HCT116 (cell line): Measurements from ENCODE around the gene LIX1. TPM values are rescaled to one million over a fixed set of nuclear protein-coding genes. Genes with fewer than 3 reads are reported as not detected.

Experiments used
- ATAC-seq: fragments of 200-7000 bp; cut with Tn5 transposase; 2 replicates; pipeline ENCODE4 v1.9.1; 2020; ENCODE audit warnings: mild to moderate bottlenecking, moderate library complexity
- BruUV-seq: library from RNA; stranded (reverse); fragments of 400-500 nt; replicated peaks from 2 replicates; lab custom pipeline; 2021; lab: Mats Ljungman, UMichigan
- CTCF ChIA-PET: fragments of 300-600 bp; sonication (Branson Sonifier 250); formaldehyde crosslinking; loops from one replicate; lab custom pipeline; 2021; ENCODE audit warnings: antibody characterized with exemption; lab: Charles Lee
- POLR2A ChIA-PET: fragments of 300-600, 350-600 bp; sonication (Branson Sonifier 250); formaldehyde crosslinking; loops from one replicate; lab custom pipeline; 2021; ENCODE audit warnings: antibody characterized with exemption; lab: Charles Lee
- RAD21 ChIA-PET, 2 experiments: fragments of 300-600 bp; sonication (Branson Sonifier 250); formaldehyde crosslinking; loops; one replicate each; lab custom pipeline; 2023; ENCODE audit warnings: low total read pairs in 2 of 2; ENCODE audit not compliant: uncharacterized antibody in 2 of 2, unreplicated experiment in 2 of 2, low non-redundant PET in 1 of 2; lab: Charles Lee
- DNase-seq: peaks from one replicate; pipeline ENCODE4 v3.0.0-alpha.2; 2010; ENCODE audit warnings: low read depth, low spot score
- H2AFZ ChIP-seq: fragments of 200-600 bp; shearing (Covaris generic), sonication (generic); 2 replicates; pipeline ENCODE4 v1.6.1; 2017; ENCODE audit warnings: low read depth, mixed run types, mixed read lengths, antibody characterized with exemption, low read length; ENCODE audit not compliant: poor library complexity, severe bottlenecking
- H3K27ac ChIP-seq: 2 replicates; pipeline ENCODE4 v1.5.1; 2012; ENCODE audit warnings: low read depth, low read length
- H3K27me3 ChIP-seq: fragments of 200-600 bp; sonication (generic); 2 replicates; pipeline ENCODE4 v1.6.1; 2016; ENCODE audit warnings: mixed run types, low read length, mixed read lengths; ENCODE audit not compliant: insufficient read depth
- H3K36me3 ChIP-seq, 2 experiments: fragments of 200-500 bp in 1 of 2; fragments of 200-600 bp in 1 of 2; sonication (Bioruptor generic) in 1 of 2; sonication (generic) in 1 of 2; 2 replicates each; pipeline versions ENCODE4 v1.5.1 to v1.6.1; 2014 to 2016; ENCODE audit warnings: low read length in 2 of 2, inconsistent platforms in 1 of 2, mixed read lengths in 1 of 2, mixed run types in 1 of 2; ENCODE audit not compliant: insufficient read depth in 2 of 2, control insufficient read depth in 1 of 2
- H3K4me1 ChIP-seq, 2 experiments: fragments of 200-600 bp in 1 of 2; sonication (generic) in 1 of 2; 2 replicates each; pipeline versions ENCODE4 v1.5.1 to v1.6.1; 2012 to 2017; ENCODE audit warnings: low read length in 2 of 2, inconsistent platforms in 1 of 2, mild to moderate bottlenecking in 1 of 2, mixed read lengths in 1 of 2, mixed run types in 1 of 2, moderate library complexity in 1 of 2; ENCODE audit not compliant: insufficient read depth in 2 of 2, control insufficient read depth in 1 of 2
- H3K4me2 ChIP-seq: fragments of 200-600 bp; sonication (generic); 2 replicates; pipeline ENCODE4 v1.6.1; 2017; ENCODE audit warnings: mixed run types, low read length, mixed read lengths
- H3K4me3 ChIP-seq, 2 experiments: fragments of 200-600 bp in 1 of 2; sonication (generic) in 1 of 2; replicated peaks in 1 of 2; 2 replicates each; pipeline ENCODE4 v1.5.1; 2011 to 2016; ENCODE audit warnings: low read length in 2 of 2, control low read depth in 1 of 2, low read depth in 1 of 2, mild to moderate bottlenecking in 1 of 2, mixed read lengths in 1 of 2, mixed run types in 1 of 2
- H3K79me2 ChIP-seq: fragments of 200-600 bp; sonication (generic); 2 replicates; pipeline ENCODE4 v1.6.1; 2017; ENCODE audit warnings: mild to moderate bottlenecking, mixed run types, low read length, moderate library complexity, mixed read lengths; ENCODE audit not compliant: insufficient read depth
- H3K9ac ChIP-seq: fragments of 200-600 bp; sonication (generic); 2 replicates; pipeline ENCODE4 v1.6.1; 2016; ENCODE audit warnings: low read length, mixed read lengths
- H3K9me2 ChIP-seq: fragments of 200-600 bp; sonication (generic), shearing (Covaris generic); 2 replicates; pipeline ENCODE4 v1.6.1; 2017; ENCODE audit warnings: mixed run types, mild to moderate bottlenecking, moderate library complexity; ENCODE audit not compliant: insufficient read depth
- H3K9me3 ChIP-seq, 2 experiments: fragments of 200-500 bp in 1 of 2; fragments of 200-600 bp in 1 of 2; sonication (Bioruptor generic) in 1 of 2; sonication (generic) in 1 of 2; 2 replicates each; pipeline ENCODE4 v1.6.1; 2014 to 2017; ENCODE audit warnings: low read length in 2 of 2, mixed read lengths in 2 of 2, inconsistent platforms in 1 of 2, low read depth in 1 of 2, mild to moderate bottlenecking in 1 of 2, mixed run types in 1 of 2, moderate library complexity in 1 of 2; ENCODE audit not compliant: control insufficient read depth in 1 of 2, insufficient read depth in 1 of 2
- H4K20me1 ChIP-seq: fragments of 200-600 bp; sonication (generic), shearing (Covaris generic); 2 replicates; pipeline ENCODE4 v1.6.1; 2017; ENCODE audit warnings: mixed run types, mild to moderate bottlenecking, moderate library complexity; ENCODE audit not compliant: insufficient read depth
- CBX3 ChIP-seq: IDR thresholded peaks from 2 replicates; pipeline ENCODE4 v1.6.1; 2012; ENCODE audit warnings: low read depth
- CEBPB ChIP-seq: IDR thresholded peaks from 2 replicates; pipeline ENCODE4 v1.6.1; 2012; ENCODE audit warnings: low read depth
- EZH2phosphoT487 ChIP-seq: fragments of 200-600 bp; IDR thresholded peaks from 2 replicates; pipeline ENCODE4 v1.6.1; 2018; ENCODE audit warnings: antibody characterized with exemption, borderline replicate concordance
- JUND ChIP-seq: IDR thresholded peaks from 2 replicates; pipeline ENCODE4 v1.6.1; 2012
- POLR2AphosphoS5 ChIP-seq: IDR thresholded peaks from 2 replicates; pipeline ENCODE4 v1.6.1; 2011; ENCODE audit warnings: mild to moderate bottlenecking, low read depth, low read length, moderate library complexity
- RAD21 ChIP-seq: IDR thresholded peaks from 2 replicates; pipeline ENCODE4 v1.6.1; 2012; ENCODE audit warnings: low read depth, mild to moderate bottlenecking
- SIN3A ChIP-seq: IDR thresholded peaks from 2 replicates; pipeline ENCODE4 v1.6.1; 2012; ENCODE audit warnings: low read depth
- SP1 ChIP-seq: IDR thresholded peaks from 2 replicates; pipeline ENCODE4 v1.6.1; 2012; ENCODE audit warnings: low read depth
- TCF7L2 ChIP-seq: IDR thresholded peaks from 2 replicates; pipeline ENCODE4 v1.7.0; 2011; ENCODE audit warnings: borderline replicate concordance, inconsistent platforms; ENCODE audit not compliant: insufficient read depth, insufficient read length; ENCODE audit errors: extremely low read depth
- YY1 ChIP-seq: IDR thresholded peaks from 2 replicates; pipeline ENCODE4 v1.6.1; 2011; ENCODE audit warnings: low read length, low read depth, moderate library complexity, mild to moderate bottlenecking; ENCODE audit not compliant: insufficient replicate concordance; ENCODE audit errors: extremely low read depth
- ZNF274 ChIP-seq: fragments of 200-500 bp; sonication (Bioruptor generic); IDR thresholded peaks from 2 replicates; pipeline ENCODE4 v1.6.1; 2014; ENCODE audit warnings: mild to moderate bottlenecking, low read depth, low read length, inconsistent platforms
- intact Hi-C: fragments of 100-400 bp; cut with micrococcal nuclease; formaldehyde crosslinking; loops from 2 replicates; pipeline ENCODE4 v1.10.0; 2022
- total RNA-seq: library from RNA; stranded (reverse); gene quantifications from one replicate; pipeline ENCODE4 v1.2.1, GENCODE V29; 2021; ENCODE audit not compliant: unreplicated experiment
- TF ChIP-seq, protein P1 (sequence below), 3 experiments: fragments of 200-600 bp in 1 of 3; sonication (generic) in 1 of 3; IDR thresholded peaks in 2 of 3; conservative IDR thresholded peaks in 1 of 3; 2 replicates each; pipeline ENCODE4 v1.5.1; 2012 to 2017; ENCODE audit warnings: low read depth in 2 of 3, low read length in 2 of 3, antibody characterized with exemption in 1 of 3, borderline replicate concordance in 1 of 3, control low read depth in 1 of 3, mild to moderate bottlenecking in 1 of 3, mixed read lengths in 1 of 3, mixed run types in 1 of 3, moderate library complexity in 1 of 3; ENCODE audit not compliant: insufficient read depth in 1 of 3
- TF ChIP-seq, protein P2 (sequence below): IDR thresholded peaks from 2 replicates; pipeline ENCODE4 v1.6.1; 2012; ENCODE audit warnings: low read depth
- TF ChIP-seq, protein P3 (sequence below): IDR thresholded peaks from 2 replicates; pipeline ENCODE4 v1.6.1; 2011; ENCODE audit warnings: mild to moderate bottlenecking, low read length, moderate library complexity; ENCODE audit not compliant: insufficient replicate concordance; ENCODE audit errors: extremely low read depth

The LIX1 gene
- total RNA-seq, 1 experiment from 2014 or later: not detected

DNA sequence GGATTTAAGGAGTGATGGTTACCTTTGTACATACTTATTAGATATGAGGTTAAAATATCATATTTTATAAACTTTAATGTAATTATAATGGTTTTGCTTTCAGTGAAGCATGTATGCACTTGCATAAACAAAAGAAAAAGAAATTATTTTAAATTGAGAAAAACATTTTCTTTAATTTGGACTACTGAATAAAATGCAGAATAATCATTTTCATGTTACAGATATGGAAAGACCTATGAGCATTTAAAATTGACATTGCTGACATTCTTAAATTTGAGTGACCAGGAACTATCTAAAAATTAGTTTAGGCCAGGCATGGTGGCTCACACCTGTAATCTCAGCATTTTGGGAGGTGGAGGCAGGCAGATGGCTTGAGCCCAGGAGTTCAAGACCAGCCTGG is 49.2 kb downstream of the LIX1 start:
- Histone ChIP-seq H3K9me2 (no peaks in the 10 kb centered on the region), H3K9ac (no peak overlapping the region)
- no peak for TF ChIP-seq YY1
- no peak for TF ChIP-seq SIN3A
- no peak for TF ChIP-seq SP1
- no peak for TF ChIP-seq CBX3
- TF ChIP-seq RAD21: no peak
- TF ChIP-seq CEBPB: no peak
- no peak for TF ChIP-seq JUND
- no peak for TF ChIP-seq ZNF274
- no peak for TF ChIP-seq TCF7L2
- TF ChIP-seq, protein P1, sequence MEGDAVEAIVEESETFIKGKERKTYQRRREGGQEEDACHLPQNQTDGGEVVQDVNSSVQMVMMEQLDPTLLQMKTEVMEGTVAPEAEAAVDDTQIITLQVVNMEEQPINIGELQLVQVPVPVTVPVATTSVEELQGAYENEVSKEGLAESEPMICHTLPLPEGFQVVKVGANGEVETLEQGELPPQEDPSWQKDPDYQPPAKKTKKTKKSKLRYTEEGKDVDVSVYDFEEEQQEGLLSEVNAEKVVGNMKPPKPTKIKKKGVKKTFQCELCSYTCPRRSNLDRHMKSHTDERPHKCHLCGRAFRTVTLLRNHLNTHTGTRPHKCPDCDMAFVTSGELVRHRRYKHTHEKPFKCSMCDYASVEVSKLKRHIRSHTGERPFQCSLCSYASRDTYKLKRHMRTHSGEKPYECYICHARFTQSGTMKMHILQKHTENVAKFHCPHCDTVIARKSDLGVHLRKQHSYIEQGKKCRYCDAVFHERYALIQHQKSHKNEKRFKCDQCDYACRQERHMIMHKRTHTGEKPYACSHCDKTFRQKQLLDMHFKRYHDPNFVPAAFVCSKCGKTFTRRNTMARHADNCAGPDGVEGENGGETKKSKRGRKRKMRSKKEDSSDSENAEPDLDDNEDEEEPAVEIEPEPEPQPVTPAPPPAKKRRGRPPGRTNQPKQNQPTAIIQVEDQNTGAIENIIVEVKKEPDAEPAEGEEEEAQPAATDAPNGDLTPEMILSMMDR (IDR thresholded peaks at IDR 0.05 in 2 of 3, conservative IDR thresholded peaks at IDR 0.05 in 1 of 3; ENCODE audit: borderline replicate concordance in 1 of 3, insufficient read depth in 1 of 3, low read depth in 2 of 3, low read length in 2 of 3): no peak
- no peak for TF ChIP-seq EZH2phosphoT487
- TF ChIP-seq, protein P2, sequence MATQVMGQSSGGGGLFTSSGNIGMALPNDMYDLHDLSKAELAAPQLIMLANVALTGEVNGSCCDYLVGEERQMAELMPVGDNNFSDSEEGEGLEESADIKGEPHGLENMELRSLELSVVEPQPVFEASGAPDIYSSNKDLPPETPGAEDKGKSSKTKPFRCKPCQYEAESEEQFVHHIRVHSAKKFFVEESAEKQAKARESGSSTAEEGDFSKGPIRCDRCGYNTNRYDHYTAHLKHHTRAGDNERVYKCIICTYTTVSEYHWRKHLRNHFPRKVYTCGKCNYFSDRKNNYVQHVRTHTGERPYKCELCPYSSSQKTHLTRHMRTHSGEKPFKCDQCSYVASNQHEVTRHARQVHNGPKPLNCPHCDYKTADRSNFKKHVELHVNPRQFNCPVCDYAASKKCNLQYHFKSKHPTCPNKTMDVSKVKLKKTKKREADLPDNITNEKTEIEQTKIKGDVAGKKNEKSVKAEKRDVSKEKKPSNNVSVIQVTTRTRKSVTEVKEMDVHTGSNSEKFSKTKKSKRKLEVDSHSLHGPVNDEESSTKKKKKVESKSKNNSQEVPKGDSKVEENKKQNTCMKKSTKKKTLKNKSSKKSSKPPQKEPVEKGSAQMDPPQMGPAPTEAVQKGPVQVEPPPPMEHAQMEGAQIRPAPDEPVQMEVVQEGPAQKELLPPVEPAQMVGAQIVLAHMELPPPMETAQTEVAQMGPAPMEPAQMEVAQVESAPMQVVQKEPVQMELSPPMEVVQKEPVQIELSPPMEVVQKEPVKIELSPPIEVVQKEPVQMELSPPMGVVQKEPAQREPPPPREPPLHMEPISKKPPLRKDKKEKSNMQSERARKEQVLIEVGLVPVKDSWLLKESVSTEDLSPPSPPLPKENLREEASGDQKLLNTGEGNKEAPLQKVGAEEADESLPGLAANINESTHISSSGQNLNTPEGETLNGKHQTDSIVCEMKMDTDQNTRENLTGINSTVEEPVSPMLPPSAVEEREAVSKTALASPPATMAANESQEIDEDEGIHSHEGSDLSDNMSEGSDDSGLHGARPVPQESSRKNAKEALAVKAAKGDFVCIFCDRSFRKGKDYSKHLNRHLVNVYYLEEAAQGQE: no peak
- no peak for TF ChIP-seq POLR2AphosphoS5
- TF ChIP-seq, protein P3, sequence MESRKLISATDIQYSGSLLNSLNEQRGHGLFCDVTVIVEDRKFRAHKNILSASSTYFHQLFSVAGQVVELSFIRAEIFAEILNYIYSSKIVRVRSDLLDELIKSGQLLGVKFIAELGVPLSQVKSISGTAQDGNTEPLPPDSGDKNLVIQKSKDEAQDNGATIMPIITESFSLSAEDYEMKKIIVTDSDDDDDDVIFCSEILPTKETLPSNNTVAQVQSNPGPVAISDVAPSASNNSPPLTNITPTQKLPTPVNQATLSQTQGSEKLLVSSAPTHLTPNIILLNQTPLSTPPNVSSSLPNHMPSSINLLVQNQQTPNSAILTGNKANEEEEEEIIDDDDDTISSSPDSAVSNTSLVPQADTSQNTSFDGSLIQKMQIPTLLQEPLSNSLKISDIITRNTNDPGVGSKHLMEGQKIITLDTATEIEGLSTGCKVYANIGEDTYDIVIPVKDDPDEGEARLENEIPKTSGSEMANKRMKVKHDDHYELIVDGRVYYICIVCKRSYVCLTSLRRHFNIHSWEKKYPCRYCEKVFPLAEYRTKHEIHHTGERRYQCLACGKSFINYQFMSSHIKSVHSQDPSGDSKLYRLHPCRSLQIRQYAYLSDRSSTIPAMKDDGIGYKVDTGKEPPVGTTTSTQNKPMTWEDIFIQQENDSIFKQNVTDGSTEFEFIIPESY: no peak
- TF ChIP-seq, all 23 proteins: peak for 0
- BruUV-seq: no TSS peak
- no peak overlapping the region for H2AFZ ChIP-seq
- no peaks in the 10 kb centered on the region for H3K27me3 ChIP-seq
- no peaks in the 10 kb centered on the region for H3K4me1 ChIP-seq
- H3K27ac ChIP-seq: no peak overlapping the region
- no peak overlapping the region for H3K4me3 ChIP-seq
- ChIA-PET RAD21 (no interaction called here), POLR2A (no interaction called here), CTCF (no interaction called here)
- H3K9me3 ChIP-seq: no peaks in the 10 kb centered on the region
- DNase-seq (no peak), ATAC-seq (no peak)
- no peaks in the 10 kb centered on the region for H3K79me2 ChIP-seq
- H3K4me2 ChIP-seq: no peak overlapping the region
- no peaks in the 10 kb centered on the region for H3K36me3 ChIP-seq
- intact Hi-C loops: no loop called here
- no peaks in the 10 kb centered on the region for H4K20me1 ChIP-seq
